Measurements from ENCODE around the gene HIVEP3. TPM values are rescaled to one million over a fixed set of nuclear protein-coding genes. Genes with fewer than 3 reads are reported as not detected.

The HIVEP3 gene
- total RNA-seq, 4 donors from 2014 or later = 4.2 to 6.5 (median 4.7) TPM

GRCh38 chr1:41889506-41890414, 29.0 kb downstream of the HIVEP3 start:
- no peak for DNase-seq (ENCODE audit: low spot score in 2 of 2)
- Histone ChIP-seq H3K4me1 (peaks cover 0 to 33% (median 20%) of the 10 kb centered on the region in 4 donors), H3K36me3 (no peaks in the 10 kb centered on the region), H3K27me3 (no peaks in the 10 kb centered on the region), H3K9me3 (no peaks in the 10 kb centered on the region), H3K27ac (peak overlapping the region in 2 of 4 donors; percentile 73 to 80), H3K4me3 (no peak overlapping the region)
- WGBS, 2 donors = 92 to 96% methylated on average over 8 of the region's 8 CpGs
- no peak for TF ChIP-seq POLR2A (IDR thresholded peaks at IDR 0.05)
- no peak for TF ChIP-seq CTCF (IDR thresholded peaks at IDR 0.05)
- TF ChIP-seq EP300 (IDR thresholded peaks at IDR 0.05) = no peak

- H3K9me3 ChIP-seq = no peaks in the 10 kb centered on the region
- DNase-seq (ENCODE audit: low spot score in 2 of 2) = no peak
- 97 to 98% methylated on average over 4 of the region's 4 CpGs for WGBS, 2 donors
- no peaks in the 10 kb centered on the region for H3K36me3 ChIP-seq
- no peak overlapping the region for H3K4me3 ChIP-seq
- no peaks in the 10 kb centered on the region for H3K27me3 ChIP-seq
- H3K4me1 ChIP-seq = peaks cover 0 to 25% (median 15%) of the 10 kb centered on the region in 4 donors
- no peak overlapping the region for H3K27ac ChIP-seq
- TF ChIP-seq POLR2A (IDR thresholded peaks at IDR 0.05) = no peak
- TF ChIP-seq CTCF (IDR thresholded peaks at IDR 0.05) = no peak
- no peak for TF ChIP-seq EP300 (IDR thresholded peaks at IDR 0.05)
Measured at GRCh38 chr1:41888756-41889155, 30.0 kb downstream of the HIVEP3 start.

DNA sequence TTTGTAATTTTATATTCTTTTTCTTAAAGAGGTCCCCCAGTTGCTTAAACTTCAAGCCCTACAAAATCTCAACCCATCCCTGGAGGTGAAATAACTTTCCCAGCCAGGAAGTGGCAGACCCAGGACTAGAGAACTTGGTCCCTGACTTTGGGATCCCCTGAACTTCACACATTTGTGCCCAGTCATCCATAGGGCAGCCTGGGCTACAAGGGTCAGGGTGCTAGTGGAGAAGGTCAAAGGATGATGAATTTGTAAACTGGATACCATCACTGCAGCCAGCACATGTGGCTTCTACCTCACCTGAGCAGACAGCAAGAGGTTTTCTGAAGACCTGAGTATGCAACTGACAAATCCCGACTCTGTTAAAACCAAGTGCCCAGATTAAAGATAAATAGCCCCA, 31.4 kb downstream of the HIVEP3 start:
- H3K4me3 ChIP-seq = no peak overlapping the region
- H3K27me3 ChIP-seq = no peaks in the 10 kb centered on the region
- H3K36me3 ChIP-seq = no peaks in the 10 kb centered on the region
- H3K27ac ChIP-seq = no peak overlapping the region
- no peaks in the 10 kb centered on the region for H3K9me3 ChIP-seq
- WGBS, 2 donors = 100% methylated on average over 1 of the region's 1 CpG
- no peak for DNase-seq (ENCODE audit: low spot score in 2 of 2)
- TF ChIP-seq EP300 (IDR thresholded peaks at IDR 0.05) (no peak), POLR2A (IDR thresholded peaks at IDR 0.05) (no peak), CTCF (IDR thresholded peaks at IDR 0.05) (no peak)
- H3K4me1 ChIP-seq = peaks cover 0 to 34% (median 13%) of the 10 kb centered on the region in 4 donors

GRCh38 chr1:41884256-41885230, 34.2 kb downstream of the HIVEP3 start:
- H3K4me1 ChIP-seq = peaks cover 0 to 26% (median 2%) of the 10 kb centered on the region in 4 donors
- 83 to 84% methylated on average over 8 to 9 of the region's 9 CpGs for WGBS, 2 donors
- H3K27me3 ChIP-seq = no peaks in the 10 kb centered on the region
- no peaks in the 10 kb centered on the region for H3K36me3 ChIP-seq
- DNase-seq (ENCODE audit: low spot score in 2 of 2) = no peak
- no peak overlapping the region for H3K4me3 ChIP-seq
- no peaks in the 10 kb centered on the region for H3K9me3 ChIP-seq
- TF ChIP-seq EP300 (IDR thresholded peaks at IDR 0.05) (no peak), CTCF (IDR thresholded peaks at IDR 0.05) (no peak), POLR2A (IDR thresholded peaks at IDR 0.05) (no peak)
- no peak overlapping the region for H3K27ac ChIP-seq

Measured in tibial nerve (tissue), 4 donors.